Measurements from ENCODE around the gene KRTAP5-9. TPM values are rescaled to one million over a fixed set of nuclear protein-coding genes. Genes with fewer than 3 reads are reported as not detected.
A peak's percentile ranks its signal among the peaks of the same experiment; 100 is the strongest.

The KRTAP5-9 gene
- total and polyA plus RNA-seq, 9 of the 15 experiments (the other 6 are each of a cell fraction or from before 2014, with no cell fraction given) = not detected

GRCh38 chr11:71527576-71528210, 20.5 kb upstream of the KRTAP5-9 start:
- in situ Hi-C loops (cut with MboI) = no loop called here

GRCh38 chr11:71530602-71531001, 17.6 kb upstream of the KRTAP5-9 start:
- Histone ChIP-seq H3K9me1 (ENCODE audit: control insufficient read depth, insufficient read depth, low read length) (no peaks in the 10 kb centered on the region), H3K36me3 (ENCODE audit: control insufficient read depth, insufficient read depth, low read length) (no peaks in the 10 kb centered on the region), H3K4me3 (no peak overlapping the region), H4K20me1 (replicated peaks; ENCODE audit: control insufficient read depth, insufficient read depth, low read length) (no peaks in the 10 kb centered on the region), H3K4me2 (ENCODE audit: insufficient read depth, low read length) (no peak overlapping the region), H3K9ac (ENCODE audit: insufficient read depth in 1 of 2, low read depth in 2 of 2, low read length in 2 of 2) (no peak overlapping the region), H3K27me3 (ENCODE audit: control insufficient read depth in 2 of 2, insufficient read depth in 2 of 2, low read length in 2 of 2) (peaks cover 6 to 14% of the 10 kb centered on the region in 2 experiments; a peak in 3 of 5 replicates), H3K79me2 (ENCODE audit: control insufficient read depth, insufficient read depth, low read length) (no peaks in the 10 kb centered on the region), H3K4me1 (replicated peaks in 1 of 2; ENCODE audit: control insufficient read depth in 2 of 2, insufficient read depth in 2 of 2, low read length in 2 of 2) (peaks cover 8 to 13% of the 10 kb centered on the region in 2 experiments; a peak in 3 of 5 replicates), H3K9me3 (replicated peaks; ENCODE audit: control insufficient read depth, insufficient read depth, low read depth, low read length) (no peaks in the 10 kb centered on the region), H2AFZ (ENCODE audit: low read depth, low read length) (0 out of 2 replicates have a peak overlapping the region, but pooled peaks have one; percentile 8), H3K27ac (ENCODE audit: extremely low read depth, low read depth, low read length) (no peak overlapping the region)
- FAIRE-seq (no peak), DNase-seq (ENCODE audit: extremely low read depth in 1 of 4, low spot score in 3 of 4) (no peak), ATAC-seq (peak; percentile 41; the same call in 2 of the 3 replicates)
- intact Hi-C loops (cut with micrococcal nuclease) (loop anchor here (10.0 kb wide), 1 partner anchor 86 kb away; the partner anchor contains the start of gene DHCR7), in situ Hi-C loops (cut with MboI) (no loop called here)
- WGBS (ENCODE audit: insufficient coverage, low coverage, missing lambda C conversion rate) = 39% methylated on average over 10 of the region's 11 CpGs
- CTCF ChIA-PET (ENCODE audit: low intra/inter-chr PET ratio) = no interaction called here
- no TSS peak for BruUV-seq (replicated peaks)
- POLR2A ChIA-PET = no interaction called here
- no peak for TF ChIP-seq KAT7 (CRISPR knock-in tag; IDR thresholded peaks at IDR 0.05; ENCODE audit: borderline replicate concordance)
- no peak for TF ChIP-seq MLX (CRISPR knock-in tag; conservative IDR thresholded peaks at IDR 0.05)
- no peak for TF ChIP-seq TSHZ1 (CRISPR knock-in tag; IDR thresholded peaks at IDR 0.05)
- no peak for TF ChIP-seq MEF2D (tag; conservative IDR thresholded peaks at IDR 0.05; ENCODE audit: low read depth)
- TF ChIP-seq ELK1 (CRISPR knock-in tag; IDR thresholded peaks at IDR 0.05) = no peak
- TF ChIP-seq ZC3H4 (CRISPR knock-in tag; IDR thresholded peaks at IDR 0.05; ENCODE audit: borderline replicate concordance) = no peak

More at GRCh38 chr11:71527576-71528210, 20.5 kb upstream of the KRTAP5-9 start:
- no peaks in the 10 kb centered on the region for H3K36me3 ChIP-seq (ENCODE audit: control insufficient read depth, insufficient read depth, low read length)
- H3K27me3 ChIP-seq (ENCODE audit: control insufficient read depth in 2 of 2, insufficient read depth in 2 of 2, low read length in 2 of 2) = peaks cover 6 to 14% of the 10 kb centered on the region in 2 experiments; a peak in 3 of 5 replicates
- BruUV-seq (replicated peaks) = no TSS peak
- H2AFZ ChIP-seq (ENCODE audit: low read depth, low read length) = 0 out of 2 replicates have a peak overlapping the region, but pooled peaks have one; percentile 24
- no peaks in the 10 kb centered on the region for H3K79me2 ChIP-seq (ENCODE audit: control insufficient read depth, insufficient read depth, low read length)
- no peaks in the 10 kb centered on the region for H3K9me1 ChIP-seq (ENCODE audit: control insufficient read depth, insufficient read depth, low read length)
- H4K20me1 ChIP-seq (replicated peaks; ENCODE audit: control insufficient read depth, insufficient read depth, low read length) = no peaks in the 10 kb centered on the region
- TF ChIP-seq CCNT2 (IDR thresholded peaks at IDR 0.05; ENCODE audit: borderline replicate concordance, extremely low read depth, insufficient read length, low read depth, low read length) = no peak
- TF ChIP-seq C11orf30 (IDR thresholded peaks at IDR 0.05; ENCODE audit: low read depth) = no peak
- TF ChIP-seq BRD9 (IDR thresholded peaks at IDR 0.05; ENCODE audit: low read depth, partially characterized antibody) = no peak
- no peak for ATAC-seq
- WGBS (ENCODE audit: insufficient coverage, low coverage, missing lambda C conversion rate) = 3% methylated on average over 6 of the region's 6 CpGs
- H3K27ac ChIP-seq (ENCODE audit: extremely low read depth, low read depth, low read length) = no peak overlapping the region
- no peaks in the 10 kb centered on the region for H3K9me3 ChIP-seq (replicated peaks; ENCODE audit: control insufficient read depth, insufficient read depth, low read depth, low read length)
- intact Hi-C loops (cut with micrococcal nuclease) = no loop called here
- no peak overlapping the region for H3K9ac ChIP-seq (ENCODE audit: insufficient read depth in 1 of 2, low read depth in 2 of 2, low read length in 2 of 2)
- no peak overlapping the region for H3K4me2 ChIP-seq (ENCODE audit: insufficient read depth, low read length)
- no peak for FAIRE-seq
- ChIA-PET POLR2A (no interaction called here), CTCF (ENCODE audit: low intra/inter-chr PET ratio) (no interaction called here)
- DNase-seq (ENCODE audit: extremely low read depth in 1 of 4, low spot score in 3 of 4) = no peak
- H3K4me3 ChIP-seq = no peak overlapping the region
- H3K4me1 ChIP-seq (replicated peaks in 1 of 2; ENCODE audit: control insufficient read depth in 2 of 2, insufficient read depth in 2 of 2, low read length in 2 of 2) = peaks cover 8 to 11% of the 10 kb centered on the region in 2 experiments; a peak in 3 of 5 replicates
